Uterus (tissue), 4 donors: ENCODE results near the gene SMAD3. TPM values are rescaled to one million over a fixed set of nuclear protein-coding genes. Genes with fewer than 3 reads are reported as not detected.

ENCODE experiments used
- DNase-seq, 2 donors: peaks; one replicate each; pipeline ENCODE4 v3.0.0-alpha.2; 2019 to 2020
- H3K27ac ChIP-seq, 2 donors: fragments of 200-600 bp; sonication (generic); 1 replicate in 1 of 2; 2 replicates in 1 of 2; pipeline ENCODE4 v1.5.1; 2016 to 2018
- H3K27me3 ChIP-seq, 2 donors: fragments of 200-600 bp; sonication (generic); one replicate each; pipeline ENCODE4 v1.5.1; 2018 to 2019; ENCODE audit warnings: control low read depth in 1 of 2
- H3K36me3 ChIP-seq, 2 donors: fragments of 200-600 bp; sonication (generic); one replicate each; pipeline ENCODE4 v1.5.1; 2019; ENCODE audit warnings: control low read depth in 1 of 2
- H3K4me1 ChIP-seq, 2 donors: fragments of 200-600 bp; sonication (generic); one replicate each; pipeline ENCODE4 v1.5.1; 2018 to 2019; ENCODE audit warnings: control low read depth in 1 of 2
- H3K4me3 ChIP-seq, 2 donors: fragments of 200-600 bp; sonication (generic); 1 replicate in 1 of 2; 2 replicates in 1 of 2; pipeline ENCODE4 v1.5.1; 2018 to 2019; ENCODE audit warnings: mild to moderate bottlenecking in 1 of 2
- H3K9me3 ChIP-seq, 2 donors: fragments of 200-600 bp; sonication (generic); one replicate each; pipeline ENCODE4 v1.5.1; 2019; ENCODE audit warnings: control low read depth in 1 of 2
- CTCF ChIP-seq, 4 experiments: fragments of 200-600 bp in 2 of 4; fragments of 450-650 bp in 2 of 4; sonication (generic) in 2 of 4; IDR thresholded peaks; one replicate each; pipeline ENCODE4 v1.5.1; 2016 to 2019; ENCODE audit warnings: antibody characterized with exemption in 4 of 4, mild to moderate bottlenecking in 2 of 4, moderate library complexity in 1 of 4
- POLR2A ChIP-seq, 2 donors: fragments of 450-650 bp; IDR thresholded peaks; one replicate each; pipeline ENCODE4 v1.6.1; 2016; ENCODE audit warnings: antibody characterized with exemption in 2 of 2, mild to moderate bottlenecking in 1 of 2, moderate library complexity in 1 of 2
- intact Hi-C: fragments of 100-400 bp; cut with DNase I; formaldehyde crosslinking; loops from one replicate; pipeline ENCODE4 v1.15.1; 2023; ENCODE audit warnings: low total_unique reads
- total RNA-seq, 4 donors: library from RNA; depleted of rRNA in 3 of 4; stranded (reverse); fragments of >200 nt in 3 of 4; gene quantifications; one replicate each; pipeline versions ENCODE4 v1.1.0 to v1.2.4, GENCODE V29; 2014 to 2023
- donor health status: DM: yes; HTN: yes; CAD: no.

Gene SMAD3
- total RNA-seq, 4 donors from 2014 or later: 14.3 to 66.9 (median 32.3) TPM

- H3K9me3 ChIP-seq: no peaks in the 10 kb centered on the region
- no peak for TF ChIP-seq POLR2A (IDR thresholded peaks at IDR 0.05)
- TF ChIP-seq CTCF (IDR thresholded peaks at IDR 0.05): no peak
- peaks cover 3 to 6% of the 10 kb centered on the region in 2 donors for H3K4me1 ChIP-seq
- H3K27ac ChIP-seq: peak overlapping the region; percentile 91 to 94
- H3K27me3 ChIP-seq: no peaks in the 10 kb centered on the region
- no peak for DNase-seq
- no peaks in the 10 kb centered on the region for H3K36me3 ChIP-seq
- no peak overlapping the region for H3K4me3 ChIP-seq
- intact Hi-C loops: no loop called here
Observed at GRCh38 chr15:67063689-67064606, 1.5 kb upstream of the SMAD3 start.

GRCh38 chr15:67064607-67065530 is 533 bp upstream of the SMAD3 start:
- Histone ChIP-seq H3K27ac (peak overlapping the region; percentile 91 to 94), H3K9me3 (no peaks in the 10 kb centered on the region), H3K36me3 (no peaks in the 10 kb centered on the region), H3K27me3 (no peaks in the 10 kb centered on the region), H3K4me3 (peak overlapping the region; percentile 73 to 85), H3K4me1 (peaks cover 5 to 6% of the 10 kb centered on the region in 2 donors)
- DNase-seq: peak in 1 of 2 donors; percentile 72
- no peak for TF ChIP-seq CTCF (IDR thresholded peaks at IDR 0.05)
- no peak for TF ChIP-seq POLR2A (IDR thresholded peaks at IDR 0.05)
- intact Hi-C loops: no loop called here

- TF ChIP-seq CTCF (IDR thresholded peaks at IDR 0.05) (no peak), POLR2A (IDR thresholded peaks at IDR 0.05) (no peak)
Observed at GRCh38 chr15:67066041-67066958, 898 bp downstream of the SMAD3 start.

DNA sequence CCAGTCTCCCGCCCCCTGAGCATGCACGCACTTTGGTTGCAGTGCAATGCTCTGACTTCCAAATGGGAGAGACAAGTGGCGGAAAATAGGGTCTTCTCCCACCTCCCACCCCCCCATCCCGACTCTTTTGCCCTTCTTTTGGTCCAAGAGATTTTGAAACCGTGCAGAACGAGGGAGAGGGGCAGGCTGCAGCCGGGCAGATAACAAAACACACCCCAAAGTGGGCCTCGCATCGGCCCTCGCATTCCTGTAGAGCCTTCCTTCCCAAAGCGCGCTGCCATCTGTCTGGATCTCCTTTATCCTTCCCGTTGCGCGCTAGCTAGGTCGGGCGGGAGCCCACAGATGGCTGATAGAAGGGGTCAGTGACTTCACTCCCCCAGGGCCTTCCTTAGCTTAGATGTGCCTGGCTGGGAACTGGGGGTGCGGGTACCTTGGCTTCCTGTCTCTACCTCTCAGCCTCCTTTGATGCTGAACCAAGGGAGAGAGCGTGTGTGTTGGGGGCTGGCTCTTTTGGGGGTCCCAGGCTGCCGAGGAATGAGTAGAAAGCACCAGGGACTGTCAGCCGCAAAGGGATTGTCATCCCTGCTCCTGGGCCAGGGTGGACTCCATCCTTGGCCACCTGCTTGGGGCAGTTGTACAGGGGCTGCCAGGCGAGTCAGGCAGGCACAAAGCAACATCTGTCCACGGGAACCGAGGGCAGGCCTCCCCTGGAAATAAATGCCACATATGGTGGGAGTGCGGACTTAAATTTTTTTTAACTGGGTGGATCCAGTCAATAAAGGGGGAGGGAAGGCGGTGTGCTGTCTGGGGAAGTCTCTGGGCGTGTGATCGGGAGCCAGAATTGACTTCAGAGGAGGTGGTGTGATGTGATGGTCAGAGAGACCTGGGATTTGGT is 1.8 kb downstream of the SMAD3 start:
- Histone ChIP-seq H3K27me3 (no peaks in the 10 kb centered on the region), H3K4me1 (peaks cover 5 to 6% of the 10 kb centered on the region in 2 donors), H3K9me3 (no peaks in the 10 kb centered on the region), H3K36me3 (no peaks in the 10 kb centered on the region), H3K4me3 (peak overlapping the region; percentile 73 to 85), H3K27ac (peak overlapping the region; percentile 91 to 94)
- TF ChIP-seq CTCF (IDR thresholded peaks at IDR 0.05) (no peak), POLR2A (IDR thresholded peaks at IDR 0.05) (no peak)
- peak; percentile 27 to 36 for DNase-seq
- intact Hi-C loops: no loop called here

More at GRCh38 chr15:67066041-67066958, 898 bp downstream of the SMAD3 start:
- peak overlapping the region; percentile 91 to 94 for H3K27ac ChIP-seq
- peak; percentile 39 to 45 for DNase-seq
- peaks cover 5 to 6% of the 10 kb centered on the region in 2 donors for H3K4me1 ChIP-seq
- intact Hi-C loops: no loop called here
- no peaks in the 10 kb centered on the region for H3K36me3 ChIP-seq
- no peaks in the 10 kb centered on the region for H3K9me3 ChIP-seq
- H3K4me3 ChIP-seq: peak overlapping the region; percentile 73 to 85
- no peaks in the 10 kb centered on the region for H3K27me3 ChIP-seq
